Measurements from ENCODE around the gene TMOD2. TPM values are rescaled to one million over a fixed set of nuclear protein-coding genes. Genes with fewer than 3 reads are reported as not detected.
A peak's percentile ranks its signal among the peaks of the same experiment; 100 is the strongest.

TMOD2 gene
- total and polyA plus RNA-seq, 2 experiments from 2014 or later = 4.6 to 5.9 TPM

DNA sequence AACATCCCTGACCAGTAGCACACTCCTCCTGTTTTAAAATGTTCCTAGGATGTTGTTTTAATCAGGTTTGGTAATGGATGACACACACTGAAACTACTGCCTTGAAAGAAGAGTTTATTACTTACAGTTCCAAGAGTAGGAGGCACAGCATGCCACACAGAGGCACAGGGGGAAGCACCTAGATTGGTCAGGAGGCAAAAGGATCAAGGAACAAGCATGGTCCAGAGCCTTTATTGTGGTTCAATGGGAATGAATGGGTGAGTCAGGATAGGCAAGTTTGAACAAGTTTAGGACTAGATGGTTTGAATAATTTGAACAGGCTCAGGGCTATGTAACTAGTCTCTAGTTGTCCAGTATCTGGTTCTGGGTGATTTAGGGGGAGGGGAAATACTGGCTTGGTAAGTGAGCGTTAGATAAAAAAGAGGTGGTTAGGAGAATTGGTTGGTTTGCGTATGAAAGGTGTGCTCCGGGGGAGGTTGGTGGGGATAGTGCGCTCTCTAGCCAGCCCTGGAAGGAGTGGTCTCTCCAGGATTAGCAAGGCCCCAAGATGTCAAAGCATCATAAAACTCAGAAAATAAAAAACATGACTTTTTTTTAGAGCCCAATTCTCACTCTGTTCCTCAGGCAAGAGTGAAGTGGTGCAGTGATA lies 113.1 kb downstream of the TMOD2 start:
- peaks cover 94% of the 10 kb centered on the region for H3K79me2 ChIP-seq (ENCODE audit: insufficient read depth)
- no peak overlapping the region for H3K4me3 ChIP-seq
- no peaks in the 10 kb centered on the region for H3K9me2 ChIP-seq (ENCODE audit: insufficient read depth)
- peak; percentile 25 for DNase-seq
- peaks cover 16% of the 10 kb centered on the region for H3K4me1 ChIP-seq (ENCODE audit: insufficient read depth)
- peaks cover 32% of the 10 kb centered on the region; the same call in 1 of the 2 replicates for H3K36me3 ChIP-seq (ENCODE audit: low read depth)
- no peak overlapping the region for H3K9ac ChIP-seq
- whole genome bisulfite sequencing, 2 experiments (ENCODE audit: low coverage in 1 of 2, low lambda C conversion rate in 2 of 2, missing lambda C conversion rate in 2 of 2) = 99 to 100% methylated on average over 4 of the region's 4 CpGs
- no peak overlapping the region for H3K4me2 ChIP-seq (ENCODE audit: unreplicated experiment)
- H3K27me3 ChIP-seq (replicated peaks; ENCODE audit: insufficient read depth) = no peaks in the 10 kb centered on the region
- H3F3A ChIP-seq (ENCODE audit: insufficient read depth) = peaks cover 31% of the 10 kb centered on the region
- H2AFZ ChIP-seq = no peak overlapping the region
- in situ Hi-C loops (cut with MboI) = no loop called here
- H4K20me1 ChIP-seq (ENCODE audit: insufficient read depth) = 0 out of 2 replicates have a peak, but pooled peaks cover 3% of the 10 kb centered on the region
- no peak overlapping the region for H3K27ac ChIP-seq
- TF ChIP-seq EZH2phosphoT487 (IDR thresholded peaks at IDR 0.05; ENCODE audit: insufficient read depth, low read depth) (no peak), EZH2 (IDR thresholded peaks at IDR 0.05; ENCODE audit: insufficient read depth, poor library complexity, severe bottlenecking) (no peak)
- no peaks in the 10 kb centered on the region for H3K9me3 ChIP-seq (ENCODE audit: low read depth)

GRCh38 chr15:51865317-51865716 lies 113.9 kb downstream of the TMOD2 start:
- no peak for TF ChIP-seq EZH2phosphoT487 (IDR thresholded peaks at IDR 0.05; ENCODE audit: insufficient read depth, low read depth)
- TF ChIP-seq EZH2 (IDR thresholded peaks at IDR 0.05; ENCODE audit: insufficient read depth, poor library complexity, severe bottlenecking) = no peak
- H3K36me3 ChIP-seq (ENCODE audit: low read depth) = peaks cover 32% of the 10 kb centered on the region; the same call in 1 of the 2 replicates
- H3K4me1 ChIP-seq (ENCODE audit: insufficient read depth) = peaks cover 18% of the 10 kb centered on the region
- no peak for DNase-seq
- no peak overlapping the region for H2AFZ ChIP-seq
- in situ Hi-C loops (cut with MboI) = no loop called here
- H3K27me3 ChIP-seq (replicated peaks; ENCODE audit: insufficient read depth) = no peaks in the 10 kb centered on the region
- H3K9me3 ChIP-seq (ENCODE audit: low read depth) = no peaks in the 10 kb centered on the region
- WGBS, 2 experiments (ENCODE audit: low coverage in 1 of 2, low lambda C conversion rate in 2 of 2, missing lambda C conversion rate in 2 of 2) = 92 to 97% methylated on average over 1 of the region's 1 CpG
- H3K4me3 ChIP-seq = no peak overlapping the region
- H3K9ac ChIP-seq = no peak overlapping the region
- H3K4me2 ChIP-seq (ENCODE audit: unreplicated experiment) = no peak overlapping the region
- no peak overlapping the region for H3K27ac ChIP-seq
- H3K79me2 ChIP-seq (ENCODE audit: insufficient read depth) = peaks cover 94% of the 10 kb centered on the region
- H3K9me2 ChIP-seq (ENCODE audit: insufficient read depth) = no peaks in the 10 kb centered on the region
- H4K20me1 ChIP-seq (ENCODE audit: insufficient read depth) = 0 out of 2 replicates have a peak, but pooled peaks cover 3% of the 10 kb centered on the region
- H3F3A ChIP-seq (ENCODE audit: insufficient read depth) = peaks cover 33% of the 10 kb centered on the region

Small RNA genes lying within 50 kb of the gene (small RNA-seq; reads per million reads assigned to genes)
- not detected for gene AC090971.5 (ENCODE audit: low read depth, low replicate concordance)
- gene RF00017 (ENCODE audit: low read depth, low replicate concordance) = not detected

Other genes starting within 250 kb of the TMOD2 start
- 17.6 and 28.8 TPM in 2 replicates for gene DMXL2, start 128.8 kb upstream of the TMOD2 start, total RNA-seq (2014; rRNA removed; shearing (Covaris generic))
- 3.6 and 5.2 TPM in 2 replicates for gene DMXL2, start 128.8 kb upstream of the TMOD2 start, polyA plus RNA-seq (2016; fragmentation: Nextera tagmentation; extraction: Ambion mirVana)
- gene SCG3, start 70.1 kb upstream of the TMOD2 start, total RNA-seq (2014; rRNA removed; shearing (Covaris generic)) = not detected in 2 replicates
- 0.20 TPM in 1 of 2 replicates, not detected in the other for gene SCG3, start 70.1 kb upstream of the TMOD2 start, polyA plus RNA-seq (2016; fragmentation: Nextera tagmentation; extraction: Ambion mirVana)
- 6.3 and 7.5 TPM in 2 replicates for gene LYSMD2, start 13.9 kb upstream of the TMOD2 start, total RNA-seq (2014; rRNA removed; shearing (Covaris generic))
- 6.7 and 8.1 TPM in 2 replicates for gene LYSMD2, start 13.9 kb upstream of the TMOD2 start, polyA plus RNA-seq (2016; fragmentation: Nextera tagmentation; extraction: Ambion mirVana)
- gene TMOD3, start 78.1 kb downstream of the TMOD2 start, total RNA-seq (2014; rRNA removed; shearing (Covaris generic)) = 35.1 and 46.0 TPM in 2 replicates
- gene TMOD3, start 78.1 kb downstream of the TMOD2 start, polyA plus RNA-seq (2016; fragmentation: Nextera tagmentation; extraction: Ambion mirVana) = 47.2 and 47.7 TPM in 2 replicates
- 28.1 and 33.6 TPM in 2 replicates for gene LEO1, start 220.2 kb downstream of the TMOD2 start, total RNA-seq (2014; rRNA removed; shearing (Covaris generic))
- 34.1 and 36.0 TPM in 2 replicates for gene LEO1, start 220.2 kb downstream of the TMOD2 start, polyA plus RNA-seq (2016; fragmentation: Nextera tagmentation; extraction: Ambion mirVana)